ENCODE data around the gene HES6. TPM values are rescaled to one million over a fixed set of nuclear protein-coding genes. Genes with fewer than 3 reads are reported as not detected.

HES6 gene
- polyA plus RNA-seq, 1 donor (not counting 4 experiments of a cell fraction or from before 2014, with no cell fraction given) = 0.80 TPM

DNA sequence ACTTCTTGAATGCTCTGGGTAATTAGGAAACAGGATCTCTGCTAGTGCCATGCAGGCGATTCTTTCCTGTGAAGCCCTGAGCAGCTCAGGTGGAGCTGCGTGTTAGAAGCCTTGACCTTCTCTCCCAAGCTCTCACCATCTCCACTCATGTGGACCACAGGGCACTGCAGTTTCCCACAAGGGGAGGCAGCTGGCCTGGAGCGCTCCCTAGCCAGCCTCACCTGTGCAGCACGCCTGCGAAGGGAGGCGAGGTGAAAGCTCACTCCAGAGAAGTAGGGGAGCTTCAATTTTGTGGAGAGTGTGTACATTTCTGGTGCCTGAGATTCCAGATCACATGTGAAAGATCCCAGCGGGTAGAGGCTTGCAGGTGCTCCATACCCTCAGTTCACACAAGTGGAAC, 11.1 kb upstream of the HES6 start:
- TF ChIP-seq EZH2 (IDR thresholded peaks at IDR 0.05; ENCODE audit: low read length) = no peak
- no peak for TF ChIP-seq CTCF (optimal IDR thresholded peaks at IDR 0.05 in 1 of 3, IDR thresholded peaks at IDR 0.05 in 1 of 3, conservative IDR thresholded peaks at IDR 0.05 in 1 of 3; ENCODE audit: extremely low read depth in 1 of 3, insufficient read depth in 2 of 3, low read length in 3 of 3)
- H3K27me3 ChIP-seq (ENCODE audit: control insufficient read depth, extremely low read depth, insufficient read depth, low read length) = no peaks in the 10 kb centered on the region
- peaks cover 8 to 14% of the 10 kb centered on the region in 2 experiments for H3K36me3 ChIP-seq (ENCODE audit: control insufficient read depth in 2 of 2, extremely low read depth in 1 of 2, insufficient read depth in 2 of 2, low read length in 2 of 2)
- no peak overlapping the region for H3K4me2 ChIP-seq (ENCODE audit: control insufficient read depth, extremely low read depth, insufficient read depth, low read depth, low read length)
- DNase-seq (ENCODE audit: low read depth, low spot score) (no peak), FAIRE-seq (no peak)
- no peaks in the 10 kb centered on the region for H3K9me3 ChIP-seq (ENCODE audit: control insufficient read depth, low read depth, low read length)
- no peak overlapping the region for H2AFZ ChIP-seq (ENCODE audit: control insufficient read depth, low read length)
- no peaks in the 10 kb centered on the region for H4K20me1 ChIP-seq (ENCODE audit: control insufficient read depth, extremely low read depth, insufficient read depth, low read length)
- no peak overlapping the region for H3K4me3 ChIP-seq (ENCODE audit: control insufficient read depth in 2 of 3, extremely low read depth in 1 of 3, insufficient read depth in 2 of 3, low read depth in 1 of 3, low read length in 3 of 3)
- no peaks in the 10 kb centered on the region for H3K79me2 ChIP-seq (ENCODE audit: control insufficient read depth, insufficient read depth, low read length)
- H3K27ac ChIP-seq (ENCODE audit: control insufficient read depth, insufficient read depth, low read length) = no peak overlapping the region
- H3K9me1 ChIP-seq (ENCODE audit: control insufficient read depth, extremely low read depth, insufficient read depth, low read length) = no peaks in the 10 kb centered on the region
- dilution Hi-C loops (cut with MboI; ENCODE audit: extremely low pct_ligation_motif_present, low sequenced_read_pairs) = no loop called here
- H3K9ac ChIP-seq (ENCODE audit: control insufficient read depth, extremely low read depth, insufficient read depth, low read length) = no peak overlapping the region
- H3K4me1 ChIP-seq (ENCODE audit: control insufficient read depth, extremely low read depth, insufficient read depth, low read length) = no peaks in the 10 kb centered on the region

DNA sequence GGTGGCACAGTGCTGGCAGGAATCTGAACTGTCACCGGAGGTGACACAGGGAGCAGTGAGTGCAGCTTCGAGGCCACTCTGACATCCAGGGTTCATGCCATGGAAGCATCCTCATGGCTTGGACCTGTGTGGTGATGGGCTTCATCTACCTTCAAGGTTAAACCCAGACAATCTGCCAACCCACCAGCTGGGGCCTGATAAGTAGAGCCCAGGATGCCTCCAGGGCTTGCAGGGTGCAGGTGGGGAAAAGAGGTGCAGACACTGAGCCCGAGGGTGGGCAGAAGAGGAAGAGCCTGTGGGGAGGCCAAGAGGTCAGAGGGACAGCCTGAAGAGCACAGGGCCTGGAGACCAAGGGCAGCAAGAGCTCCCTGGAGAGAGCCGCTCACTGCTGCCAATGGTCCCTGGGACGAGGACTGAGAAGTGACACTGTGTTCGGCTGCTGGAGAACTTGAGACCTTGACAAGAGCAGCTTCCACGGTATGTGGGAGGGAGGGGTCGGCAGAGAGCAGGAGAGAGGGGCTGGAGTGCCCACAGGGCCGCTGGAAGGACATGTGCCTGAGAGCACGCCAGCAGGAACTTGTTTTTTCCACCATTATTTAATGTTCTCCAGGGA, 8.1 kb upstream of the HES6 start:
- H3K36me3 ChIP-seq (ENCODE audit: control insufficient read depth in 2 of 2, extremely low read depth in 1 of 2, insufficient read depth in 2 of 2, low read length in 2 of 2) = peaks cover 4 to 9% of the 10 kb centered on the region in 2 experiments
- DNase-seq (ENCODE audit: low read depth, low spot score) (no peak), FAIRE-seq (no peak)
- no peaks in the 10 kb centered on the region for H3K4me1 ChIP-seq (ENCODE audit: control insufficient read depth, extremely low read depth, insufficient read depth, low read length)
- no peak overlapping the region for H2AFZ ChIP-seq (ENCODE audit: control insufficient read depth, low read length)
- H3K9me1 ChIP-seq (ENCODE audit: control insufficient read depth, extremely low read depth, insufficient read depth, low read length) = no peaks in the 10 kb centered on the region
- no peaks in the 10 kb centered on the region for H4K20me1 ChIP-seq (ENCODE audit: control insufficient read depth, extremely low read depth, insufficient read depth, low read length)
- H3K9me3 ChIP-seq (ENCODE audit: control insufficient read depth, low read depth, low read length) = no peaks in the 10 kb centered on the region
- H3K27me3 ChIP-seq (ENCODE audit: control insufficient read depth, extremely low read depth, insufficient read depth, low read length) = no peaks in the 10 kb centered on the region
- dilution Hi-C loops (cut with MboI; ENCODE audit: extremely low pct_ligation_motif_present, low sequenced_read_pairs) = no loop called here
- TF ChIP-seq CTCF (optimal IDR thresholded peaks at IDR 0.05 in 1 of 3, IDR thresholded peaks at IDR 0.05 in 1 of 3, conservative IDR thresholded peaks at IDR 0.05 in 1 of 3; ENCODE audit: extremely low read depth in 1 of 3, insufficient read depth in 2 of 3, low read length in 3 of 3) (no peak), EZH2 (IDR thresholded peaks at IDR 0.05; ENCODE audit: low read length) (no peak)
- no peak overlapping the region for H3K27ac ChIP-seq (ENCODE audit: control insufficient read depth, insufficient read depth, low read length)
- no peaks in the 10 kb centered on the region for H3K79me2 ChIP-seq (ENCODE audit: control insufficient read depth, insufficient read depth, low read length)
- H3K9ac ChIP-seq (ENCODE audit: control insufficient read depth, extremely low read depth, insufficient read depth, low read length) = no peak overlapping the region
- H3K4me2 ChIP-seq (ENCODE audit: control insufficient read depth, extremely low read depth, insufficient read depth, low read depth, low read length) = no peak overlapping the region
- H3K4me3 ChIP-seq (ENCODE audit: control insufficient read depth in 2 of 3, extremely low read depth in 1 of 3, insufficient read depth in 2 of 3, low read depth in 1 of 3, low read length in 3 of 3) = no peak overlapping the region

All from keratinocyte (primary cell).